ENCODE results near the gene CCDC93.

GRCh38 chr2:117935456-117935855 lies 78.4 kb downstream of the CCDC93 start:
- no peak for TF ChIP-seq POLR2AphosphoS5 (IDR thresholded peaks at IDR 0.05)
- TF ChIP-seq, protein P1, sequence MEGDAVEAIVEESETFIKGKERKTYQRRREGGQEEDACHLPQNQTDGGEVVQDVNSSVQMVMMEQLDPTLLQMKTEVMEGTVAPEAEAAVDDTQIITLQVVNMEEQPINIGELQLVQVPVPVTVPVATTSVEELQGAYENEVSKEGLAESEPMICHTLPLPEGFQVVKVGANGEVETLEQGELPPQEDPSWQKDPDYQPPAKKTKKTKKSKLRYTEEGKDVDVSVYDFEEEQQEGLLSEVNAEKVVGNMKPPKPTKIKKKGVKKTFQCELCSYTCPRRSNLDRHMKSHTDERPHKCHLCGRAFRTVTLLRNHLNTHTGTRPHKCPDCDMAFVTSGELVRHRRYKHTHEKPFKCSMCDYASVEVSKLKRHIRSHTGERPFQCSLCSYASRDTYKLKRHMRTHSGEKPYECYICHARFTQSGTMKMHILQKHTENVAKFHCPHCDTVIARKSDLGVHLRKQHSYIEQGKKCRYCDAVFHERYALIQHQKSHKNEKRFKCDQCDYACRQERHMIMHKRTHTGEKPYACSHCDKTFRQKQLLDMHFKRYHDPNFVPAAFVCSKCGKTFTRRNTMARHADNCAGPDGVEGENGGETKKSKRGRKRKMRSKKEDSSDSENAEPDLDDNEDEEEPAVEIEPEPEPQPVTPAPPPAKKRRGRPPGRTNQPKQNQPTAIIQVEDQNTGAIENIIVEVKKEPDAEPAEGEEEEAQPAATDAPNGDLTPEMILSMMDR (IDR thresholded peaks at IDR 0.05): no peak
- no peak for TF ChIP-seq POLR2A (IDR thresholded peaks at IDR 0.05)
